ENCODE results near the gene CLTA. TPM values are rescaled to one million over a fixed set of nuclear protein-coding genes. Genes with fewer than 3 reads are reported as not detected.

Gene CLTA
- total and polyA plus RNA-seq, 2 of the 8 experiments (the other 6 are each of a cell fraction or from before 2014, with no cell fraction given): 137 to 236 TPM

- no peak overlapping the region for H2BK5ac ChIP-seq (ENCODE audit: low read depth, low read length)
- no peaks in the 10 kb centered on the region for H3K9me3 ChIP-seq (ENCODE audit: insufficient read depth in 2 of 2, low read depth in 1 of 2, low read length in 1 of 2)
- H2BK20ac ChIP-seq (ENCODE audit: low read length): no peak overlapping the region
- no peak overlapping the region for H3K56ac ChIP-seq (replicated peaks; ENCODE audit: insufficient read length, low read depth, low read length)
- no peak overlapping the region for H2BK15ac ChIP-seq (ENCODE audit: low read length)
- no peak overlapping the region for H3K9ac ChIP-seq (replicated peaks in 1 of 4; ENCODE audit: extremely low read depth in 1 of 4, low read depth in 3 of 4, low read length in 3 of 4)
- no peak overlapping the region for H3K4ac ChIP-seq (replicated peaks; ENCODE audit: insufficient read length, low read depth, low read length)
- no peak overlapping the region for H2AK5ac ChIP-seq (ENCODE audit: low read depth, low read length)
- 80% methylated on average over 11 of the region's 12 CpGs; no CpG with 5 or more reads in 1 of the 2 experiments for WGBS, 2 experiments (ENCODE audit: extremely low coverage in 1 of 2, insufficient coverage in 1 of 2, insufficient read length in 1 of 2, insufficient replicate concordance in 2 of 2, low coverage in 1 of 2, low lambda C conversion rate in 2 of 2, missing lambda C conversion rate in 1 of 2)
- no peaks in the 10 kb centered on the region for H3K27me3 ChIP-seq (replicated peaks in 1 of 4; ENCODE audit: control insufficient read depth in 3 of 4, extremely low read depth in 1 of 4, insufficient read depth in 3 of 4, low read length in 3 of 4)
- H3K14ac ChIP-seq (ENCODE audit: insufficient read length): no peak overlapping the region
- H3K36me3 ChIP-seq (ENCODE audit: control insufficient read depth in 2 of 4, insufficient read depth in 4 of 4, low read length in 3 of 4): no peaks in the 10 kb centered on the region
- no peak overlapping the region for H3K27ac ChIP-seq (ENCODE audit: low read depth, low read length)
- H2BK12ac ChIP-seq (ENCODE audit: low read depth, low read length): 0 out of 2 replicates have a peak overlapping the region, but pooled peaks have one; percentile 75
- ChIA-PET POLR2A (ENCODE audit: partially characterized antibody) (interaction anchor here (1.8 to 4.4 kb wide), 3 partner anchors 23 to 61 kb away, joined by 4 to 25 read pairs (median 19); partner anchors contain the start of gene CLTA), CTCF (ENCODE audit: partially characterized antibody) (interaction anchor here (0.6 to 10.2 kb wide), 20 partner anchors 10 to 1129 kb away, joined by 3 to 153 read pairs (median 6); partner anchors contain the start of genes CLTA and GLIPR2)
- H2BK120ac ChIP-seq (replicated peaks; ENCODE audit: low read depth, low read length): no peak overlapping the region
- no peak overlapping the region for H4K8ac ChIP-seq (ENCODE audit: extremely low read depth, insufficient read depth, low read length)
- no peak overlapping the region for H4K5ac ChIP-seq (ENCODE audit: insufficient read length, low read depth, low read length)
- no peaks in the 10 kb centered on the region for H3K79me1 ChIP-seq (ENCODE audit: low read depth, low read length)
- peaks cover 11 to 25% (median 17%) of the 10 kb centered on the region in 4 experiments for H3K4me1 ChIP-seq (replicated peaks in 1 of 4; ENCODE audit: control insufficient read depth in 3 of 4, insufficient read depth in 4 of 4, low read length in 3 of 4)
- H2AFZ ChIP-seq (ENCODE audit: low read length): no peak overlapping the region
- H3K4me3 ChIP-seq (ENCODE audit: extremely low read depth in 1 of 4, insufficient read depth in 2 of 4, low read depth in 3 of 4, low read length in 4 of 4): no peak overlapping the region
- H3K23me2 ChIP-seq (ENCODE audit: low read depth, low read length): peaks cover 2% of the 10 kb centered on the region; the same call in 1 of the 2 replicates
- no peak for FAIRE-seq
- H4K91ac ChIP-seq (replicated peaks; ENCODE audit: insufficient read length, low read length): no peak overlapping the region
- H3K23ac ChIP-seq (ENCODE audit: insufficient read length): no peak overlapping the region
- H3K4me2 ChIP-seq (ENCODE audit: insufficient read depth in 1 of 2, low read depth in 2 of 2, low read length in 2 of 2): peak overlapping the region in 1 of 2 experiments; percentile 23; a peak in 1 of 4 replicates
- H3K18ac ChIP-seq (ENCODE audit: extremely low read depth, low read length): peak overlapping the region; percentile 60; the same call in 1 of the 2 replicates
- no peaks in the 10 kb centered on the region for H4K20me1 ChIP-seq (replicated peaks in 1 of 2; ENCODE audit: control insufficient read depth in 1 of 2, insufficient read depth in 2 of 2, low read length in 2 of 2)
- no peaks in the 10 kb centered on the region for H3K79me2 ChIP-seq (ENCODE audit: control insufficient read depth in 1 of 2, insufficient read depth in 2 of 2, low read length in 2 of 2)
- DNase-seq (ENCODE audit: low read depth in 1 of 2, low spot score in 2 of 2): no peak
- TF ChIP-seq JUN (IDR thresholded peaks at IDR 0.05; ENCODE audit: low read depth, low read length) (no peak), CBX5 (IDR thresholded peaks at IDR 0.05; ENCODE audit: low read depth, low read length) (no peak), EGR1 (IDR thresholded peaks at IDR 0.05; ENCODE audit: borderline replicate concordance, low read depth, low read length) (no peak), POLR2AphosphoS5 (IDR thresholded peaks at IDR 0.05; ENCODE audit: low read depth, low read length) (no peak), SP4 (IDR thresholded peaks at IDR 0.05; ENCODE audit: low read length) (no peak), ASH2L (IDR thresholded peaks at IDR 0.05; ENCODE audit: low read length) (no peak), TCF12 (IDR thresholded peaks at IDR 0.05; ENCODE audit: low read depth, low read length) (no peak), TEAD4 (IDR thresholded peaks at IDR 0.05; ENCODE audit: low read depth, low read length) (no peak), NANOG (IDR thresholded peaks at IDR 0.05; ENCODE audit: insufficient read depth, low read depth, low read length, poor library complexity, severe bottlenecking) (no peak), USF2 (IDR thresholded peaks at IDR 0.05; ENCODE audit: low read length) (no peak), SP2 (IDR thresholded peaks at IDR 0.05; ENCODE audit: low read length) (no peak), SRF (IDR thresholded peaks at IDR 0.05; ENCODE audit: low read depth, low read length) (no peak), CTBP2 (IDR thresholded peaks at IDR 0.05; ENCODE audit: borderline replicate concordance, insufficient read depth, insufficient read length, low read length) (no peak), HDAC2 (IDR thresholded peaks at IDR 0.05; ENCODE audit: borderline replicate concordance in 1 of 2, low read depth in 2 of 2, low read length in 2 of 2) (no peak)
Observed at GRCh38 chr9:36165826-36166167, 24.9 kb upstream of the CLTA start.

Measured in H1 (cell line).